Gastrocnemius medialis (tissue), 4 donors: Measurements from ENCODE around the gene ADAMTSL1.

Experiments
- POLR2A ChIP-seq, 2 donors: fragments of 450-650 bp; IDR thresholded peaks; one replicate each; pipeline ENCODE4 v1.6.1; 2017; ENCODE audit warnings: antibody characterized with exemption in 2 of 2, mild to moderate bottlenecking in 2 of 2, moderate library complexity in 2 of 2
- TF ChIP-seq, protein P1 (sequence below), 5 experiments: fragments of 450-650 bp in 3 of 5; fragments of 200-600 bp in 2 of 5; sonication (generic) in 2 of 5; IDR thresholded peaks in 4 of 5; conservative IDR thresholded peaks in 1 of 5; 1 replicate in 4 of 5; 2 replicates in 1 of 5; pipeline ENCODE4 v1.5.1; 2016 to 2019; ENCODE audit warnings: antibody characterized with exemption in 5 of 5, mild to moderate bottlenecking in 3 of 5, moderate library complexity in 3 of 5

DNA sequence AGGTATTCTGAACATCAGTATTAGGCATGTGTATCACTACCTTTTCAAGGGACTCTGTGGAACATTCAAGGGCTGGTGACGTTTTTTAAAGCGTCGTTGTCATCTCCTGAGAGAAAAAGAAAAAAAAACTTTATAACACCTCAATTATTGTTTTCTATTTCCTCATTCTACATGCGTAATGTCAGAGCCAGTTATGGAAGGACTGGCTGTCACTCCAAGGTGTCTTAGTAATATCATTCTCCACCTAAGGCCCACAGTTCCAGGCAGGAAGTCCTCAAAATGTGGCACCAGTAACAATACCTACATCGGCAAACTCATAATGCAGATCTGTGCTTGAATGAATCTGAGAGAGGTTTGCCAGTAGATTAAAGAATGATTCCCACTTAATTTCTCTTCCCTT lies 348.9 kb downstream of the ADAMTSL1 start:
- TF ChIP-seq, protein P1, sequence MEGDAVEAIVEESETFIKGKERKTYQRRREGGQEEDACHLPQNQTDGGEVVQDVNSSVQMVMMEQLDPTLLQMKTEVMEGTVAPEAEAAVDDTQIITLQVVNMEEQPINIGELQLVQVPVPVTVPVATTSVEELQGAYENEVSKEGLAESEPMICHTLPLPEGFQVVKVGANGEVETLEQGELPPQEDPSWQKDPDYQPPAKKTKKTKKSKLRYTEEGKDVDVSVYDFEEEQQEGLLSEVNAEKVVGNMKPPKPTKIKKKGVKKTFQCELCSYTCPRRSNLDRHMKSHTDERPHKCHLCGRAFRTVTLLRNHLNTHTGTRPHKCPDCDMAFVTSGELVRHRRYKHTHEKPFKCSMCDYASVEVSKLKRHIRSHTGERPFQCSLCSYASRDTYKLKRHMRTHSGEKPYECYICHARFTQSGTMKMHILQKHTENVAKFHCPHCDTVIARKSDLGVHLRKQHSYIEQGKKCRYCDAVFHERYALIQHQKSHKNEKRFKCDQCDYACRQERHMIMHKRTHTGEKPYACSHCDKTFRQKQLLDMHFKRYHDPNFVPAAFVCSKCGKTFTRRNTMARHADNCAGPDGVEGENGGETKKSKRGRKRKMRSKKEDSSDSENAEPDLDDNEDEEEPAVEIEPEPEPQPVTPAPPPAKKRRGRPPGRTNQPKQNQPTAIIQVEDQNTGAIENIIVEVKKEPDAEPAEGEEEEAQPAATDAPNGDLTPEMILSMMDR (IDR thresholded peaks at IDR 0.05 in 4 of 5, conservative IDR thresholded peaks at IDR 0.05 in 1 of 5): no peak
- TF ChIP-seq POLR2A (IDR thresholded peaks at IDR 0.05): no peak
